HCT116 (cell line): ENCODE data around the gene STARD5. TPM values are rescaled to one million over a fixed set of nuclear protein-coding genes. Genes with fewer than 3 reads are reported as not detected.

ENCODE experiments used
- ATAC-seq: fragments of 200-7000 bp; cut with Tn5 transposase; 2 replicates; pipeline ENCODE4 v1.9.1; 2020; ENCODE audit warnings: mild to moderate bottlenecking, moderate library complexity
- BruUV-seq: library from RNA; stranded (reverse); fragments of 400-500 nt; replicated peaks from 2 replicates; lab custom pipeline; 2021; lab: Mats Ljungman, UMichigan
- CTCF ChIA-PET: fragments of 300-600 bp; sonication (Branson Sonifier 250); formaldehyde crosslinking; loops from one replicate; lab custom pipeline; 2021; ENCODE audit warnings: antibody characterized with exemption; lab: Charles Lee
- POLR2A ChIA-PET: fragments of 300-600, 350-600 bp; sonication (Branson Sonifier 250); formaldehyde crosslinking; loops from one replicate; lab custom pipeline; 2021; ENCODE audit warnings: antibody characterized with exemption; lab: Charles Lee
- RAD21 ChIA-PET, 2 experiments: fragments of 300-600 bp; sonication (Branson Sonifier 250); formaldehyde crosslinking; loops; one replicate each; lab custom pipeline; 2023; ENCODE audit warnings: low total read pairs in 2 of 2; ENCODE audit not compliant: uncharacterized antibody in 2 of 2, unreplicated experiment in 2 of 2, low non-redundant PET in 1 of 2; lab: Charles Lee
- DNase-seq: peaks from one replicate; pipeline ENCODE4 v3.0.0-alpha.2; 2010; ENCODE audit warnings: low read depth, low spot score
- H2AFZ ChIP-seq: fragments of 200-600 bp; shearing (Covaris generic), sonication (generic); 2 replicates; pipeline ENCODE4 v1.6.1; 2017; ENCODE audit warnings: low read depth, mixed run types, mixed read lengths, antibody characterized with exemption, low read length; ENCODE audit not compliant: poor library complexity, severe bottlenecking
- H3K27ac ChIP-seq: 2 replicates; pipeline ENCODE4 v1.5.1; 2012; ENCODE audit warnings: low read depth, low read length
- H3K27me3 ChIP-seq: fragments of 200-600 bp; sonication (generic); 2 replicates; pipeline ENCODE4 v1.6.1; 2016; ENCODE audit warnings: mixed run types, low read length, mixed read lengths; ENCODE audit not compliant: insufficient read depth
- H3K36me3 ChIP-seq, 2 experiments: fragments of 200-500 bp in 1 of 2; fragments of 200-600 bp in 1 of 2; sonication (Bioruptor generic) in 1 of 2; sonication (generic) in 1 of 2; 2 replicates each; pipeline versions ENCODE4 v1.5.1 to v1.6.1; 2014 to 2016; ENCODE audit warnings: low read length in 2 of 2, inconsistent platforms in 1 of 2, mixed read lengths in 1 of 2, mixed run types in 1 of 2; ENCODE audit not compliant: insufficient read depth in 2 of 2, control insufficient read depth in 1 of 2
- H3K4me1 ChIP-seq, 2 experiments: fragments of 200-600 bp in 1 of 2; sonication (generic) in 1 of 2; 2 replicates each; pipeline versions ENCODE4 v1.5.1 to v1.6.1; 2012 to 2017; ENCODE audit warnings: low read length in 2 of 2, inconsistent platforms in 1 of 2, mild to moderate bottlenecking in 1 of 2, mixed read lengths in 1 of 2, mixed run types in 1 of 2, moderate library complexity in 1 of 2; ENCODE audit not compliant: insufficient read depth in 2 of 2, control insufficient read depth in 1 of 2
- H3K4me2 ChIP-seq: fragments of 200-600 bp; sonication (generic); 2 replicates; pipeline ENCODE4 v1.6.1; 2017; ENCODE audit warnings: mixed run types, low read length, mixed read lengths
- H3K4me3 ChIP-seq, 2 experiments: fragments of 200-600 bp in 1 of 2; sonication (generic) in 1 of 2; replicated peaks in 1 of 2; 2 replicates each; pipeline ENCODE4 v1.5.1; 2011 to 2016; ENCODE audit warnings: low read length in 2 of 2, control low read depth in 1 of 2, low read depth in 1 of 2, mild to moderate bottlenecking in 1 of 2, mixed read lengths in 1 of 2, mixed run types in 1 of 2
- H3K79me2 ChIP-seq: fragments of 200-600 bp; sonication (generic); 2 replicates; pipeline ENCODE4 v1.6.1; 2017; ENCODE audit warnings: mild to moderate bottlenecking, mixed run types, low read length, moderate library complexity, mixed read lengths; ENCODE audit not compliant: insufficient read depth
- H3K9ac ChIP-seq: fragments of 200-600 bp; sonication (generic); 2 replicates; pipeline ENCODE4 v1.6.1; 2016; ENCODE audit warnings: low read length, mixed read lengths
- H3K9me2 ChIP-seq: fragments of 200-600 bp; sonication (generic), shearing (Covaris generic); 2 replicates; pipeline ENCODE4 v1.6.1; 2017; ENCODE audit warnings: mixed run types, mild to moderate bottlenecking, moderate library complexity; ENCODE audit not compliant: insufficient read depth
- H3K9me3 ChIP-seq, 2 experiments: fragments of 200-500 bp in 1 of 2; fragments of 200-600 bp in 1 of 2; sonication (Bioruptor generic) in 1 of 2; sonication (generic) in 1 of 2; 2 replicates each; pipeline ENCODE4 v1.6.1; 2014 to 2017; ENCODE audit warnings: low read length in 2 of 2, mixed read lengths in 2 of 2, inconsistent platforms in 1 of 2, low read depth in 1 of 2, mild to moderate bottlenecking in 1 of 2, mixed run types in 1 of 2, moderate library complexity in 1 of 2; ENCODE audit not compliant: control insufficient read depth in 1 of 2, insufficient read depth in 1 of 2
- H4K20me1 ChIP-seq: fragments of 200-600 bp; sonication (generic), shearing (Covaris generic); 2 replicates; pipeline ENCODE4 v1.6.1; 2017; ENCODE audit warnings: mixed run types, mild to moderate bottlenecking, moderate library complexity; ENCODE audit not compliant: insufficient read depth
- ATF3 ChIP-seq: IDR thresholded peaks from 2 replicates; pipeline ENCODE4 v1.6.1; 2012
- CTCF ChIP-seq, 3 experiments: fragments of 200-600 bp in 1 of 3; sonication (generic) in 1 of 3; IDR thresholded peaks in 2 of 3; conservative IDR thresholded peaks in 1 of 3; 2 replicates each; pipeline ENCODE4 v1.5.1; 2012 to 2017; ENCODE audit warnings: low read depth in 2 of 3, low read length in 2 of 3, antibody characterized with exemption in 1 of 3, borderline replicate concordance in 1 of 3, control low read depth in 1 of 3, mild to moderate bottlenecking in 1 of 3, mixed read lengths in 1 of 3, mixed run types in 1 of 3, moderate library complexity in 1 of 3; ENCODE audit not compliant: insufficient read depth in 1 of 3
- EGR1 ChIP-seq: IDR thresholded peaks from 2 replicates; pipeline ENCODE4 v1.6.1; 2012; ENCODE audit warnings: low read depth
- ELF1 ChIP-seq: IDR thresholded peaks from 2 replicates; pipeline ENCODE4 v1.6.1; 2012; ENCODE audit warnings: low read depth, borderline replicate concordance
- EZH2phosphoT487 ChIP-seq: fragments of 200-600 bp; IDR thresholded peaks from 2 replicates; pipeline ENCODE4 v1.6.1; 2018; ENCODE audit warnings: antibody characterized with exemption, borderline replicate concordance
- FOSL1 ChIP-seq: IDR thresholded peaks from 2 replicates; pipeline ENCODE4 v1.6.1; 2012; ENCODE audit warnings: low read depth
- JUND ChIP-seq: IDR thresholded peaks from 2 replicates; pipeline ENCODE4 v1.6.1; 2012
- POLR2AphosphoS5 ChIP-seq: IDR thresholded peaks from 2 replicates; pipeline ENCODE4 v1.6.1; 2011; ENCODE audit warnings: mild to moderate bottlenecking, low read depth, low read length, moderate library complexity
- REST ChIP-seq: IDR thresholded peaks from 2 replicates; pipeline ENCODE4 v1.6.1; 2012; ENCODE audit warnings: low read depth
- SP1 ChIP-seq: IDR thresholded peaks from 2 replicates; pipeline ENCODE4 v1.6.1; 2012; ENCODE audit warnings: low read depth
- SRF ChIP-seq: IDR thresholded peaks from 2 replicates; pipeline ENCODE4 v1.6.1; 2012; ENCODE audit warnings: low read depth
- ZFX ChIP-seq: fragments of 450-650 bp; IDR thresholded peaks from 2 replicates; pipeline ENCODE4 v1.6.1; 2017
- ZNF274 ChIP-seq: fragments of 200-500 bp; sonication (Bioruptor generic); IDR thresholded peaks from 2 replicates; pipeline ENCODE4 v1.6.1; 2014; ENCODE audit warnings: mild to moderate bottlenecking, low read depth, low read length, inconsistent platforms
- intact Hi-C: fragments of 100-400 bp; cut with micrococcal nuclease; formaldehyde crosslinking; loops from 2 replicates; pipeline ENCODE4 v1.10.0; 2022
- total RNA-seq: library from RNA; stranded (reverse); gene quantifications from one replicate; pipeline ENCODE4 v1.2.1, GENCODE V29; 2021; ENCODE audit not compliant: unreplicated experiment

STARD5 gene
- total RNA-seq, 1 experiment from 2014 or later, result 4.0 TPM

- Histone ChIP-seq H3K4me3 (no peak overlapping the region), H3K9ac (no peak overlapping the region), H2AFZ (no peak overlapping the region), H3K9me3 (no peaks in the 10 kb centered on the region), H3K9me2 (no peaks in the 10 kb centered on the region), H3K36me3 (no peaks in the 10 kb centered on the region), H3K4me2 (no peak overlapping the region), H4K20me1 (no peaks in the 10 kb centered on the region), H3K4me1 (peaks cover 6 to 13% of the 10 kb centered on the region in 2 experiments), H3K27me3 (no peaks in the 10 kb centered on the region), H3K27ac (no peak overlapping the region), H3K79me2 (no peaks in the 10 kb centered on the region)
- RAD21 ChIA-PET, result no interaction called here
- POLR2A ChIA-PET, result no interaction called here
- CTCF ChIA-PET, result no interaction called here
- BruUV-seq, result no TSS peak
- DNase-seq (no peak), ATAC-seq (no peak)
- intact Hi-C loops, result no loop called here
- no peak for TF ChIP-seq REST
- no peak for TF ChIP-seq ATF3
- no peak for TF ChIP-seq SRF
- TF ChIP-seq ZNF274, result no peak
- no peak for TF ChIP-seq ZFX
- no peak for TF ChIP-seq JUND
- TF ChIP-seq ELF1, result no peak
- no peak for TF ChIP-seq SP1
- no peak for TF ChIP-seq POLR2AphosphoS5
- TF ChIP-seq FOSL1, result no peak
- no peak for TF ChIP-seq EGR1
- TF ChIP-seq CTCF (IDR thresholded peaks at IDR 0.05 in 2 of 3, conservative IDR thresholded peaks at IDR 0.05 in 1 of 3; ENCODE audit: borderline replicate concordance in 1 of 3, insufficient read depth in 1 of 3, low read depth in 2 of 3, low read length in 2 of 3), result no peak
- no peak for TF ChIP-seq EZH2phosphoT487
These were observed 53.0 kb downstream of the STARD5 start for GRCh38 chr15:81270781-81271491.
